Measurements from ENCODE around the gene TMEM132C.

DNA sequence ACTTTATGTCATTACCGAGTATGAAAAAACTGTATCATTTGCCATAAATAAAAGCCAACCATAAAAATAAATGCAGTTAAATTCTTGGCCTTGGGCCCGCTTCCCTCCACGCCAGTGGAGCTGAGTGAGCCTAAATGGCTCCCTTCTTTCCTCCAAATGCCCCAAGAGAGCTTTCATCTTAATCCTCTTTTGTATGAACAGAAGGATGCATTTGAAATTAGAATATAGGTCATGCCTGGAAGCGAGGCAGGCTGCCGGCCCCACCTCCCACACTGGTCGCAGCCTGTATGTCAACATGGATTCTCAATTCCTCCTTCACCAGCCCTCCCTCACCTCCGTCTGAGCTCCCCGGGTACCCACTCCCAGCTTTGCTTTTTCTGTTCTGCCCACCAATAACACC, 311.1 kb downstream of the TMEM132C start:
- TF ChIP-seq, protein P1, sequence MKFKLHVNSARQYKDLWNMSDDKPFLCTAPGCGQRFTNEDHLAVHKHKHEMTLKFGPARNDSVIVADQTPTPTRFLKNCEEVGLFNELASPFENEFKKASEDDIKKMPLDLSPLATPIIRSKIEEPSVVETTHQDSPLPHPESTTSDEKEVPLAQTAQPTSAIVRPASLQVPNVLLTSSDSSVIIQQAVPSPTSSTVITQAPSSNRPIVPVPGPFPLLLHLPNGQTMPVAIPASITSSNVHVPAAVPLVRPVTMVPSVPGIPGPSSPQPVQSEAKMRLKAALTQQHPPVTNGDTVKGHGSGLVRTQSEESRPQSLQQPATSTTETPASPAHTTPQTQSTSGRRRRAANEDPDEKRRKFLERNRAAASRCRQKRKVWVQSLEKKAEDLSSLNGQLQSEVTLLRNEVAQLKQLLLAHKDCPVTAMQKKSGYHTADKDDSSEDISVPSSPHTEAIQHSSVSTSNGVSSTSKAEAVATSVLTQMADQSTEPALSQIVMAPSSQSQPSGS (CRISPR knock-in tag; IDR thresholded peaks at IDR 0.05) = no peak
- TF ChIP-seq TCF7L2 (IDR thresholded peaks at IDR 0.05; ENCODE audit: low read depth, low read length) (no peak), ZNF546 (CRISPR knock-in tag; conservative IDR thresholded peaks at IDR 0.05) (no peak), MTA3 (CRISPR knock-in tag; IDR thresholded peaks at IDR 0.05) (no peak), FLYWCH1 (CRISPR knock-in tag; IDR thresholded peaks at IDR 0.05) (no peak)
- TF ChIP-seq, protein P2, sequence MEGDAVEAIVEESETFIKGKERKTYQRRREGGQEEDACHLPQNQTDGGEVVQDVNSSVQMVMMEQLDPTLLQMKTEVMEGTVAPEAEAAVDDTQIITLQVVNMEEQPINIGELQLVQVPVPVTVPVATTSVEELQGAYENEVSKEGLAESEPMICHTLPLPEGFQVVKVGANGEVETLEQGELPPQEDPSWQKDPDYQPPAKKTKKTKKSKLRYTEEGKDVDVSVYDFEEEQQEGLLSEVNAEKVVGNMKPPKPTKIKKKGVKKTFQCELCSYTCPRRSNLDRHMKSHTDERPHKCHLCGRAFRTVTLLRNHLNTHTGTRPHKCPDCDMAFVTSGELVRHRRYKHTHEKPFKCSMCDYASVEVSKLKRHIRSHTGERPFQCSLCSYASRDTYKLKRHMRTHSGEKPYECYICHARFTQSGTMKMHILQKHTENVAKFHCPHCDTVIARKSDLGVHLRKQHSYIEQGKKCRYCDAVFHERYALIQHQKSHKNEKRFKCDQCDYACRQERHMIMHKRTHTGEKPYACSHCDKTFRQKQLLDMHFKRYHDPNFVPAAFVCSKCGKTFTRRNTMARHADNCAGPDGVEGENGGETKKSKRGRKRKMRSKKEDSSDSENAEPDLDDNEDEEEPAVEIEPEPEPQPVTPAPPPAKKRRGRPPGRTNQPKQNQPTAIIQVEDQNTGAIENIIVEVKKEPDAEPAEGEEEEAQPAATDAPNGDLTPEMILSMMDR (CRISPR knock-in tag; IDR thresholded peaks at IDR 0.05) = no peak
